WTC11 (cell line): ENCODE measurements around the gene FOXI1. TPM values are rescaled to one million over a fixed set of nuclear protein-coding genes. Genes with fewer than 3 reads are reported as not detected.

ENCODE experiments used
- ATAC-seq: fragments of 200-7000 bp; cut with Tn5 transposase; 2 replicates; pipeline ENCODE4 v1.10.0; 2021; ENCODE audit warnings: mild to moderate bottlenecking, moderate library complexity
- CTCF ChIA-PET: fragments of 300-600 bp; sonication (Branson Sonifier 250); formaldehyde crosslinking; loops from one replicate; lab custom pipeline; 2021; ENCODE audit warnings: antibody characterized with exemption; lab: Charles Lee
- POLR2A ChIA-PET: fragments of 350-600 bp; sonication (Branson Sonifier 250); formaldehyde crosslinking; loops from one replicate; lab custom pipeline; 2021; ENCODE audit warnings: antibody characterized with exemption; lab: Charles Lee
- DNase-seq: peaks from one replicate; pipeline ENCODE4 v3.0.0; 2021; ENCODE audit warnings: low spot score
- H3K27ac Mint-ChIP-seq: 2 replicates; pipeline ENCODE4 v1.8.0; 2021; ENCODE audit warnings: mixed read lengths
- H3K27me3 Mint-ChIP-seq: 2 replicates; pipeline ENCODE4 v1.8.0; 2021; ENCODE audit warnings: low read depth, mild to moderate bottlenecking, moderate library complexity, mixed read lengths
- H3K36me3 Mint-ChIP-seq: 2 replicates; pipeline ENCODE4 v1.8.0; 2021; ENCODE audit warnings: mixed read lengths
- H3K4me1 Mint-ChIP-seq: 2 replicates; pipeline ENCODE4 v1.8.0; 2022; ENCODE audit warnings: mixed read lengths
- H3K4me3 Mint-ChIP-seq: 2 replicates; pipeline ENCODE4 v1.8.0; 2021; ENCODE audit warnings: mild to moderate bottlenecking, moderate library complexity, mixed read lengths
- H3K9me3 Mint-ChIP-seq: 2 replicates; pipeline ENCODE4 v1.8.0; 2021; ENCODE audit warnings: mixed read lengths
- ATF1 ChIP-seq: sonication (generic); formaldehyde crosslinking; IDR thresholded peaks from 2 replicates; pipeline ENCODE4 v1.8.1; 2023; ENCODE audit warnings: mild to moderate bottlenecking, moderate library complexity, missing genetic modification reagents
- ETV6 ChIP-seq: sonication (generic); formaldehyde crosslinking; IDR thresholded peaks from 2 replicates; pipeline ENCODE4 v1.8.1; 2022; ENCODE audit warnings: mild to moderate bottlenecking, missing genetic modification reagents
- FOXJ3 ChIP-seq: sonication (generic); formaldehyde crosslinking; IDR thresholded peaks from 2 replicates; pipeline ENCODE4 v1.9.0; 2021; ENCODE audit warnings: missing genetic modification reagents, mild to moderate bottlenecking, borderline replicate concordance
- FOXK1 ChIP-seq: sonication (generic); formaldehyde crosslinking; IDR thresholded peaks from 2 replicates; pipeline ENCODE4 v1.8.0; 2022; ENCODE audit warnings: mild to moderate bottlenecking, moderate library complexity, missing genetic modification reagents
- FOXP1 ChIP-seq: sonication (generic); formaldehyde crosslinking; IDR thresholded peaks from 2 replicates; pipeline ENCODE4 v1.8.0; 2022; ENCODE audit warnings: missing genetic modification reagents, mild to moderate bottlenecking, moderate library complexity, borderline replicate concordance
- GABPB1 ChIP-seq: sonication (generic); formaldehyde crosslinking; IDR thresholded peaks from 2 replicates; pipeline ENCODE4 v1.8.1; 2023; ENCODE audit warnings: mild to moderate bottlenecking, missing genetic modification reagents
- GRHL2 ChIP-seq: fragments of 250-450 bp; sonication (Bioruptor Pico); IDR thresholded peaks from 2 replicates; pipeline ENCODE4 v1.8.0; 2022; ENCODE audit warnings: mild to moderate bottlenecking, moderate library complexity; ENCODE audit not compliant: insufficient replicate concordance, severe bottlenecking
- NFE2L1 ChIP-seq: sonication (generic); formaldehyde crosslinking; IDR thresholded peaks from 2 replicates; pipeline ENCODE4 v1.8.1; 2023; ENCODE audit warnings: missing genetic modification reagents
- NFYB ChIP-seq: sonication (generic); formaldehyde crosslinking; conservative IDR thresholded peaks from 2 replicates; pipeline ENCODE4 v1.8.0; 2022; ENCODE audit warnings: low read depth, missing genetic modification reagents
- OVOL2 ChIP-seq: fragments of 250-450 bp; sonication (Bioruptor Pico); IDR thresholded peaks from 2 replicates; pipeline ENCODE4 v1.9.0; 2021; ENCODE audit warnings: mild to moderate bottlenecking, borderline replicate concordance
- ZNF138 ChIP-seq: sonication (generic); formaldehyde crosslinking; conservative IDR thresholded peaks from 2 replicates; pipeline ENCODE4 v1.8.1; 2022; ENCODE audit warnings: mild to moderate bottlenecking, moderate library complexity, missing genetic modification reagents
- ZNF219 ChIP-seq: sonication (generic); formaldehyde crosslinking; IDR thresholded peaks from 2 replicates; pipeline ENCODE4 v1.8.0; 2023; ENCODE audit warnings: missing genetic modification reagents, mild to moderate bottlenecking, borderline replicate concordance
- total RNA-seq: library from RNA; stranded (reverse); gene quantifications from 3 replicates; pipeline ENCODE4 v1.2.3, GENCODE V29; 2021
- TF ChIP-seq, protein P1 (sequence below): fragments of 250-450 bp; sonication (Bioruptor Pico); IDR thresholded peaks from 2 replicates; pipeline ENCODE4 v2.1.2; 2022; ENCODE audit warnings: mild to moderate bottlenecking, moderate library complexity
- TF ChIP-seq, protein P2 (sequence below): fragments of 250-450 bp; sonication (Bioruptor Pico); conservative IDR thresholded peaks from 2 replicates; pipeline ENCODE4 v1.9.0; 2021; ENCODE audit warnings: mild to moderate bottlenecking
- TF ChIP-seq, protein P3 (sequence below): sonication (generic); formaldehyde crosslinking; IDR thresholded peaks from 2 replicates; pipeline ENCODE4 v1.8.1; 2022; ENCODE audit warnings: low read depth, missing genetic modification reagents, borderline replicate concordance
- TF ChIP-seq, protein P4 (sequence below): sonication (generic); formaldehyde crosslinking; IDR thresholded peaks from 2 replicates; pipeline ENCODE4 v1.8.1; 2023; ENCODE audit warnings: mild to moderate bottlenecking, moderate library complexity, missing genetic modification reagents
- TF ChIP-seq, protein P5 (sequence below): sonication (generic); formaldehyde crosslinking; IDR thresholded peaks from 2 replicates; pipeline ENCODE4 v1.8.0; 2023; ENCODE audit warnings: mild to moderate bottlenecking, missing genetic modification reagents
- TF ChIP-seq, protein P6 (sequence below): sonication (generic); formaldehyde crosslinking; IDR thresholded peaks from 2 replicates; pipeline ENCODE4 v1.8.0; 2023; ENCODE audit warnings: missing genetic modification reagents, mild to moderate bottlenecking, borderline replicate concordance

Gene FOXI1
- total RNA-seq, 1 experiment from 2014 or later, result not detected

DNA sequence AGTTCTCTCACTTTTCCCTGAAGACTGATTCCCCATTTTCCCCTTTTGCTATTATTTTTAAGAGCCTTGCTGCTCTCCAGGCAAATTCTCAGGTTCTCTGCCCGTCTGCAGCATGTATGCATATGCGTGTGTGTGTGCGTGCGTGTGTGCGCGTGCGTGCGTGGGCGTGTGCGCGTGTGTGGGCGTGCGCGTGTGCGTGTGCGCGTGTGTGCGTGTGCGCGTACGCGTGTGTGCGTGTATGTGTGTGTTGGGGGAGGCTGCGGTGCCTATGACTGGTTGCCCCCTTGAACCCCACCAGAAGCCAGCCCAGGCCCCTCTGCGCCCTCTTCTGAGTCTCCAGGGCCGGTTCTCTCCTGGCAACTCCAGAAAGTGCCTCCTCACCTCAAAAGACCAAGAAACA is 987 bp upstream of the FOXI1 start:
- CTCF ChIA-PET, result interaction anchor here (0.8 to 1.3 kb wide), 4 partner anchors 8 to 111 kb away, joined by 3 to 5 read pairs (median 4); no protein-coding TSS in a partner anchor
- H3K4me3 Mint-ChIP-seq, result no peak overlapping the region
- H3K27me3 Mint-ChIP-seq, result peaks cover 22% of the 10 kb centered on the region

More for the DNA sequence above, 987 bp upstream of the FOXI1 start:
- POLR2A ChIA-PET, result no interaction called here
- no peak for ATAC-seq
- DNase-seq, result no peak
- H3K4me1 Mint-ChIP-seq, result peaks cover 11% of the 10 kb centered on the region
- no peak overlapping the region for H3K27ac Mint-ChIP-seq
- TF ChIP-seq GABPB1 (CRISPR knock-in tag), result no peak
- TF ChIP-seq, protein P1, sequence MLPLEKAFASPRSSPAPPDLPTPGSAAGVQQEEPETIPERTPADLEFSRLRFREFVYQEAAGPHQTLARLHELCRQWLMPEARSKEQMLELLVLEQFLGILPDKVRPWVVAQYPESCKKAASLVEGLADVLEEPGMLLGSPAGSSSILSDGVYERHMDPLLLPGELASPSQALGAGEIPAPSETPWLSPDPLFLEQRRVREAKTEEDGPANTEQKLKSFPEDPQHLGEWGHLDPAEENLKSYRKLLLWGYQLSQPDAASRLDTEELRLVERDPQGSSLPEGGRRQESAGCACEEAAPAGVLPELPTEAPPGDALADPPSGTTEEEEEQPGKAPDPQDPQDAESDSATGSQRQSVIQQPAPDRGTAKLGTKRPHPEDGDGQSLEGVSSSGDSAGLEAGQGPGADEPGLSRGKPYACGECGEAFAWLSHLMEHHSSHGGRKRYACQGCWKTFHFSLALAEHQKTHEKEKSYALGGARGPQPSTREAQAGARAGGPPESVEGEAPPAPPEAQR (CRISPR knock-in tag), result no peak
- TF ChIP-seq, protein P2, sequence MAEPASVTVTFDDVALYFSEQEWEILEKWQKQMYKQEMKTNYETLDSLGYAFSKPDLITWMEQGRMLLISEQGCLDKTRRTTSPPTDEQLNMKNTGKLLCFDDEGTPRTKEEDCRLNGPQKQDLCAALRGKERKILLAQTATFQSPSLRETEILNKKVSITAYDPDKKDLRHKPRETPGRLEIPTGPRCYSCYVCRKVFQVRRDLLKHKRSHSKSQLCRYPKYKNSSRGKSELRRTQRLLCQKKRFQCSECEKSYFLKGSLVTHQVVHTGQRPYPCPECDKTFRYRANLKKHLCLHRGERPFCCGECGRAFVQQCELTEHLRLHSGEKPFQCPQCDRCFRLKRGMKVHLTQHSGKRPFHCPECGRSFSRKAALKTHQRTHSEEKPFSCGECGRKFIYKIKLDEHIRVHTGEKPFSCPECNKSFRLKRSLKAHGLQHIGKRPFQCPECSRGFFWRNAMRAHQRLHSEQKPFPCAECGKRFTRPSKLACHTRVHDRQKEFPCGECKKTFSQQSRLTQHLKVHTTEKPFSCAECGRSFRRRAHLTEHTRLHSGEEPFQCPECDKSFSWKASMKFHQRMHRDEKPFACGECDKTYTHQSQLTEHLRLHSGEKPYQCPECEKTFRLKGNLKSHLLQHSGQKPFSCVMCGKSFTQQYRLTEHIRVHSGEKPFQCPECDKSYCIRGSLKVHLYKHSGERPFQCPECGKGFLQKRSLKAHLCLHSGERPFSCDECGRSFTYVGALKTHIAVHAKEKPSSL (CRISPR knock-in tag), result no peak
- TF ChIP-seq NFE2L1 (CRISPR knock-in tag), result no peak
- TF ChIP-seq FOXJ3 (CRISPR knock-in tag), result no peak
- no peak for TF ChIP-seq ZNF138 (CRISPR knock-in tag)
- TF ChIP-seq FOXP1 (CRISPR knock-in tag), result no peak
- TF ChIP-seq, protein P3, sequence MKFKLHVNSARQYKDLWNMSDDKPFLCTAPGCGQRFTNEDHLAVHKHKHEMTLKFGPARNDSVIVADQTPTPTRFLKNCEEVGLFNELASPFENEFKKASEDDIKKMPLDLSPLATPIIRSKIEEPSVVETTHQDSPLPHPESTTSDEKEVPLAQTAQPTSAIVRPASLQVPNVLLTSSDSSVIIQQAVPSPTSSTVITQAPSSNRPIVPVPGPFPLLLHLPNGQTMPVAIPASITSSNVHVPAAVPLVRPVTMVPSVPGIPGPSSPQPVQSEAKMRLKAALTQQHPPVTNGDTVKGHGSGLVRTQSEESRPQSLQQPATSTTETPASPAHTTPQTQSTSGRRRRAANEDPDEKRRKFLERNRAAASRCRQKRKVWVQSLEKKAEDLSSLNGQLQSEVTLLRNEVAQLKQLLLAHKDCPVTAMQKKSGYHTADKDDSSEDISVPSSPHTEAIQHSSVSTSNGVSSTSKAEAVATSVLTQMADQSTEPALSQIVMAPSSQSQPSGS, result no peak
- TF ChIP-seq FOXK1 (CRISPR knock-in tag), result no peak
- no peak for TF ChIP-seq GRHL2 (CRISPR knock-in tag)
- no peak for TF ChIP-seq ZNF219
- TF ChIP-seq ATF1 (CRISPR knock-in tag), result no peak
- no peak for TF ChIP-seq NFYB (CRISPR knock-in tag)
- no peak for TF ChIP-seq OVOL2 (CRISPR knock-in tag)
- TF ChIP-seq, protein P4, sequence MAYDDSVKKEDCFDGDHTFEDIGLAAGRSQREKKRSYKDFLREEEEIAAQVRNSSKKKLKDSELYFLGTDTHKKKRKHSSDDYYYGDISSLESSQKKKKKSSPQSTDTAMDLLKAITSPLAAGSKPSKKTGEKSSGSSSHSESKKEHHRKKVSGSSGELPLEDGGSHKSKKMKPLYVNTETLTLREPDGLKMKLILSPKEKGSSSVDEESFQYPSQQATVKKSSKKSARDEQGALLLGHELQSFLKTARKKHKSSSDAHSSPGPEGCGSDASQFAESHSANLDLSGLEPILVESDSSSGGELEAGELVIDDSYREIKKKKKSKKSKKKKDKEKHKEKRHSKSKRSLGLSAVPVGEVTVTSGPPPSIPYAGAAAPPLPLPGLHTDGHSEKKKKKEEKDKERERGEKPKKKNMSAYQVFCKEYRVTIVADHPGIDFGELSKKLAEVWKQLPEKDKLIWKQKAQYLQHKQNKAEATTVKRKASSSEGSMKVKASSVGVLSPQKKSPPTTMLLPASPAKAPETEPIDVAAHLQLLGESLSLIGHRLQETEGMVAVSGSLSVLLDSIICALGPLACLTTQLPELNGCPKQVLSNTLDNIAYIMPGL (CRISPR knock-in tag), result no peak
- TF ChIP-seq, protein P5, sequence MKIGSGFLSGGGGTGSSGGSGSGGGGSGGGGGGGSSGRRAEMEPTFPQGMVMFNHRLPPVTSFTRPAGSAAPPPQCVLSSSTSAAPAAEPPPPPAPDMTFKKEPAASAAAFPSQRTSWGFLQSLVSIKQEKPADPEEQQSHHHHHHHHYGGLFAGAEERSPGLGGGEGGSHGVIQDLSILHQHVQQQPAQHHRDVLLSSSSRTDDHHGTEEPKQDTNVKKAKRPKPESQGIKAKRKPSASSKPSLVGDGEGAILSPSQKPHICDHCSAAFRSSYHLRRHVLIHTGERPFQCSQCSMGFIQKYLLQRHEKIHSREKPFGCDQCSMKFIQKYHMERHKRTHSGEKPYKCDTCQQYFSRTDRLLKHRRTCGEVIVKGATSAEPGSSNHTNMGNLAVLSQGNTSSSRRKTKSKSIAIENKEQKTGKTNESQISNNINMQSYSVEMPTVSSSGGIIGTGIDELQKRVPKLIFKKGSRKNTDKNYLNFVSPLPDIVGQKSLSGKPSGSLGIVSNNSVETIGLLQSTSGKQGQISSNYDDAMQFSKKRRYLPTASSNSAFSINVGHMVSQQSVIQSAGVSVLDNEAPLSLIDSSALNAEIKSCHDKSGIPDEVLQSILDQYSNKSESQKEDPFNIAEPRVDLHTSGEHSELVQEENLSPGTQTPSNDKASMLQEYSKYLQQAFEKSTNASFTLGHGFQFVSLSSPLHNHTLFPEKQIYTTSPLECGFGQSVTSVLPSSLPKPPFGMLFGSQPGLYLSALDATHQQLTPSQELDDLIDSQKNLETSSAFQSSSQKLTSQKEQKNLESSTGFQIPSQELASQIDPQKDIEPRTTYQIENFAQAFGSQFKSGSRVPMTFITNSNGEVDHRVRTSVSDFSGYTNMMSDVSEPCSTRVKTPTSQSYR (CRISPR knock-in tag), result no peak
- TF ChIP-seq ETV6 (CRISPR knock-in tag), result no peak
- TF ChIP-seq, protein P6, sequence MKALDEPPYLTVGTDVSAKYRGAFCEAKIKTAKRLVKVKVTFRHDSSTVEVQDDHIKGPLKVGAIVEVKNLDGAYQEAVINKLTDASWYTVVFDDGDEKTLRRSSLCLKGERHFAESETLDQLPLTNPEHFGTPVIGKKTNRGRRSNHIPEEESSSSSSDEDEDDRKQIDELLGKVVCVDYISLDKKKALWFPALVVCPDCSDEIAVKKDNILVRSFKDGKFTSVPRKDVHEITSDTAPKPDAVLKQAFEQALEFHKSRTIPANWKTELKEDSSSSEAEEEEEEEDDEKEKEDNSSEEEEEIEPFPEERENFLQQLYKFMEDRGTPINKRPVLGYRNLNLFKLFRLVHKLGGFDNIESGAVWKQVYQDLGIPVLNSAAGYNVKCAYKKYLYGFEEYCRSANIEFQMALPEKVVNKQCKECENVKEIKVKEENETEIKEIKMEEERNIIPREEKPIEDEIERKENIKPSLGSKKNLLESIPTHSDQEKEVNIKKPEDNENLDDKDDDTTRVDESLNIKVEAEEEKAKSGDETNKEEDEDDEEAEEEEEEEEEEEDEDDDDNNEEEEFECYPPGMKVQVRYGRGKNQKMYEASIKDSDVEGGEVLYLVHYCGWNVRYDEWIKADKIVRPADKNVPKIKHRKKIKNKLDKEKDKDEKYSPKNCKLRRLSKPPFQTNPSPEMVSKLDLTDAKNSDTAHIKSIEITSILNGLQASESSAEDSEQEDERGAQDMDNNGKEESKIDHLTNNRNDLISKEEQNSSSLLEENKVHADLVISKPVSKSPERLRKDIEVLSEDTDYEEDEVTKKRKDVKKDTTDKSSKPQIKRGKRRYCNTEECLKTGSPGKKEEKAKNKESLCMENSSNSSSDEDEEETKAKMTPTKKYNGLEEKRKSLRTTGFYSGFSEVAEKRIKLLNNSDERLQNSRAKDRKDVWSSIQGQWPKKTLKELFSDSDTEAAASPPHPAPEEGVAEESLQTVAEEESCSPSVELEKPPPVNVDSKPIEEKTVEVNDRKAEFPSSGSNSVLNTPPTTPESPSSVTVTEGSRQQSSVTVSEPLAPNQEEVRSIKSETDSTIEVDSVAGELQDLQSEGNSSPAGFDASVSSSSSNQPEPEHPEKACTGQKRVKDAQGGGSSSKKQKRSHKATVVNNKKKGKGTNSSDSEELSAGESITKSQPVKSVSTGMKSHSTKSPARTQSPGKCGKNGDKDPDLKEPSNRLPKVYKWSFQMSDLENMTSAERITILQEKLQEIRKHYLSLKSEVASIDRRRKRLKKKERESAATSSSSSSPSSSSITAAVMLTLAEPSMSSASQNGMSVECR, result no peak
- no peaks in the 10 kb centered on the region for H3K36me3 Mint-ChIP-seq
- H3K9me3 Mint-ChIP-seq, result no peaks in the 10 kb centered on the region
